Measurements from ENCODE around the gene UBASH3B.

Gene UBASH3B

GRCh38 chr11:122685041-122685440, 29.5 kb downstream of the UBASH3B start:
- no peak overlapping the region for H3K4me3 ChIP-seq (ENCODE audit: low read length)
- TF ChIP-seq, protein P1, sequence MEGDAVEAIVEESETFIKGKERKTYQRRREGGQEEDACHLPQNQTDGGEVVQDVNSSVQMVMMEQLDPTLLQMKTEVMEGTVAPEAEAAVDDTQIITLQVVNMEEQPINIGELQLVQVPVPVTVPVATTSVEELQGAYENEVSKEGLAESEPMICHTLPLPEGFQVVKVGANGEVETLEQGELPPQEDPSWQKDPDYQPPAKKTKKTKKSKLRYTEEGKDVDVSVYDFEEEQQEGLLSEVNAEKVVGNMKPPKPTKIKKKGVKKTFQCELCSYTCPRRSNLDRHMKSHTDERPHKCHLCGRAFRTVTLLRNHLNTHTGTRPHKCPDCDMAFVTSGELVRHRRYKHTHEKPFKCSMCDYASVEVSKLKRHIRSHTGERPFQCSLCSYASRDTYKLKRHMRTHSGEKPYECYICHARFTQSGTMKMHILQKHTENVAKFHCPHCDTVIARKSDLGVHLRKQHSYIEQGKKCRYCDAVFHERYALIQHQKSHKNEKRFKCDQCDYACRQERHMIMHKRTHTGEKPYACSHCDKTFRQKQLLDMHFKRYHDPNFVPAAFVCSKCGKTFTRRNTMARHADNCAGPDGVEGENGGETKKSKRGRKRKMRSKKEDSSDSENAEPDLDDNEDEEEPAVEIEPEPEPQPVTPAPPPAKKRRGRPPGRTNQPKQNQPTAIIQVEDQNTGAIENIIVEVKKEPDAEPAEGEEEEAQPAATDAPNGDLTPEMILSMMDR (IDR thresholded peaks at IDR 0.05; ENCODE audit: insufficient read depth, low read depth, low read length, missing control alignments): no peak
- DNase-seq (ENCODE audit: low read depth): no peak

GRCh38 chr11:122686111-122686510, 30.6 kb downstream of the UBASH3B start:
- H3K4me3 ChIP-seq (ENCODE audit: low read length): no peak overlapping the region
- TF ChIP-seq, protein P1 (IDR thresholded peaks at IDR 0.05; ENCODE audit: insufficient read depth, low read depth, low read length, missing control alignments): no peak
- DNase-seq (ENCODE audit: low read depth): peak; percentile 46

DNA sequence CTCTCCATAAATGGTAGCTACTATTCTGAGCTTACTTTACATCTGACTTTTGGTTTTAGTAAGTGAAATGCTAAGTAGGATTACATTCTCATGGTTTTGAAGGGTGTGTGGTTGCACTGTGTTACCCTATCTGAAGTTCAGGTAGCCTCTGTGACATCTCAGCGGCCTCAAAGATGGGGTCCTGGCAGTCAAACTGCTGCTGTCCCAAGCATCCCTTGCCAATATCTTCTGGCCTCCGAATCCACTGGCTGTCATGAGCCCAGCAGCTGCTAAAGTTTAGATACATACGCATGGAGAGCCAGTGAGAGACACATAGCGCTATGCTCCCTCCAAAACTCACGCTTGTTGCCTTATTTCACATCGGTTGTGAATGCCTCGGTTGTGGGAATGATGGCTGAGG, 34.9 kb downstream of the UBASH3B start:
- DNase-seq (ENCODE audit: low read depth): no peak
- no peak overlapping the region for H3K4me3 ChIP-seq (ENCODE audit: low read length)
- TF ChIP-seq, protein P1 (IDR thresholded peaks at IDR 0.05; ENCODE audit: insufficient read depth, low read depth, low read length, missing control alignments): no peak

GRCh38 chr11:122690801-122691548, 35.5 kb downstream of the UBASH3B start:
- TF ChIP-seq, protein P1 (IDR thresholded peaks at IDR 0.05; ENCODE audit: insufficient read depth, low read depth, low read length, missing control alignments): no peak

GRCh38 chr11:122691549-122692150, 36.1 kb downstream of the UBASH3B start:
- TF ChIP-seq, protein P1 (IDR thresholded peaks at IDR 0.05; ENCODE audit: insufficient read depth, low read depth, low read length, missing control alignments): no peak
- DNase-seq (ENCODE audit: low read depth): no peak
- H3K4me3 ChIP-seq (ENCODE audit: low read length): no peak overlapping the region

More at GRCh38 chr11:122690801-122691548, 35.5 kb downstream of the UBASH3B start:
- no peak for DNase-seq (ENCODE audit: low read depth)
- H3K4me3 ChIP-seq (ENCODE audit: low read length): no peak overlapping the region

DNA sequence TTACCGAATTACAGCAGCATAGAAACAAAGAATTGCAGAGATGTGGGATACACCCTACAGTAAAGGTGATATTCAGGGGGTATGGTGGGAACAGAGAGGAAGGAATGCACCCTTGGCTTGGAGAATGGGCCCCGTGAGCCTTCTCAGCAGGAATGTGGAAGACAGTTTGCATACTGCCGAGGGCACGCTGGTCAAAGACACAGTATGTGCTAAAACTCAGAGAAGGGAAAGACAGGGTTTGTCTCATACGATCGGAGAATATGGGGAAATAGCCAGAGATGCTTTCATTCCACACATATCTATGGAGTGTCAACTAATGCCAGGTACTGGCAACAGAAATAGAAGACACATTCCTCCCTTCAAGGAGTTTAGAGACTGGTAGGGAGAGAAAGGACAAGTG, 36.9 kb downstream of the UBASH3B start:
- no peak for DNase-seq (ENCODE audit: low read depth)
- TF ChIP-seq, protein P1 (IDR thresholded peaks at IDR 0.05; ENCODE audit: insufficient read depth, low read depth, low read length, missing control alignments): no peak

More for the DNA sequence above, 36.9 kb downstream of the UBASH3B start:
- H3K4me3 ChIP-seq (ENCODE audit: low read length): no peak overlapping the region

Data from epithelial cell of esophagus (primary cell).